Parathyroid adenoma (tissue), 2 donors: ENCODE data around the gene CAMK2B.

Experiments used
- H2AFZ ChIP-seq: fragments of 300-600 bp; sonication (generic); one replicate; pipeline ENCODE4 v1.7.0; 2017; ENCODE audit warnings: antibody characterized with exemption, mild to moderate bottlenecking
- H3K27ac ChIP-seq: fragments of 300-600 bp; sonication (generic); one replicate; pipeline ENCODE4 v1.7.0; 2017
- H3K27me3 ChIP-seq: fragments of 300-600 bp; sonication (generic); one replicate; pipeline ENCODE4 v1.7.0; 2017; ENCODE audit warnings: low read length; ENCODE audit not compliant: control insufficient read depth, insufficient read depth
- H3K36me3 ChIP-seq: fragments of 300-600 bp; sonication (generic); one replicate; pipeline ENCODE4 v1.7.0; 2017; ENCODE audit warnings: low read length; ENCODE audit not compliant: control insufficient read depth, insufficient read depth
- H3K4me1 ChIP-seq: fragments of 300-600 bp; sonication (generic); one replicate; pipeline ENCODE4 v1.7.0; 2017; ENCODE audit warnings: control low read depth
- H3K4me2 ChIP-seq: fragments of 300-600 bp; sonication (generic); one replicate; pipeline ENCODE4 v1.7.0; 2017; ENCODE audit warnings: low read length
- H3K4me3 ChIP-seq: fragments of 300-600 bp; sonication (generic); one replicate; pipeline ENCODE4 v1.7.0; 2017; ENCODE audit warnings: low read depth, low read length
- H3K79me2 ChIP-seq: fragments of 300-600 bp; sonication (generic); one replicate; pipeline ENCODE4 v1.7.0; 2017; ENCODE audit warnings: control low read depth
- H3K9ac ChIP-seq: fragments of 300-600 bp; sonication (generic); one replicate; pipeline ENCODE4 v1.7.0; 2017; ENCODE audit warnings: mild to moderate bottlenecking
- H3K9me3 ChIP-seq: fragments of 300-600 bp; sonication (generic); one replicate; pipeline ENCODE4 v1.7.0; 2017; ENCODE audit warnings: low read length; ENCODE audit not compliant: control insufficient read depth
- CTCF ChIP-seq: fragments of 300-600 bp; sonication (generic); IDR thresholded peaks from one replicate; pipeline ENCODE4 v1.7.0; 2017; ENCODE audit warnings: antibody characterized with exemption, mild to moderate bottlenecking
- donor health status: primary hyperparathyroidism.

The CAMK2B gene

GRCh38 chr7:44218418-44219201 is 106.8 kb downstream of the CAMK2B start:
- peaks cover 4% of the 10 kb centered on the region for H3K4me1 ChIP-seq
- H3K36me3 ChIP-seq: no peaks in the 10 kb centered on the region
- no peak overlapping the region for H3K4me2 ChIP-seq
- no peak overlapping the region for H3K27ac ChIP-seq
- no peak for TF ChIP-seq CTCF
- no peak overlapping the region for H3K9ac ChIP-seq
- no peaks in the 10 kb centered on the region for H3K9me3 ChIP-seq
- H3K79me2 ChIP-seq: no peaks in the 10 kb centered on the region
- no peak overlapping the region for H3K4me3 ChIP-seq
- no peak overlapping the region for H2AFZ ChIP-seq
- no peaks in the 10 kb centered on the region for H3K27me3 ChIP-seq

- Histone ChIP-seq H3K4me1 (peaks cover 4% of the 10 kb centered on the region), H3K9me3 (no peaks in the 10 kb centered on the region), H3K4me3 (no peak overlapping the region), H3K9ac (no peak overlapping the region), H3K4me2 (no peak overlapping the region), H3K36me3 (no peaks in the 10 kb centered on the region), H3K27ac (no peak overlapping the region), H3K79me2 (no peaks in the 10 kb centered on the region), H3K27me3 (no peaks in the 10 kb centered on the region), H2AFZ (no peak overlapping the region)
- no peak for TF ChIP-seq CTCF
Observed at GRCh38 chr7:44217852-44218402, 107.5 kb downstream of the CAMK2B start.

- H3K9ac ChIP-seq: no peak overlapping the region
- H3K79me2 ChIP-seq: no peaks in the 10 kb centered on the region
- H2AFZ ChIP-seq: no peak overlapping the region
- H3K27me3 ChIP-seq: no peaks in the 10 kb centered on the region
- no peaks in the 10 kb centered on the region for H3K9me3 ChIP-seq
- no peaks in the 10 kb centered on the region for H3K36me3 ChIP-seq
- no peak for TF ChIP-seq CTCF
- no peak overlapping the region for H3K4me3 ChIP-seq
- no peak overlapping the region for H3K27ac ChIP-seq
- no peak overlapping the region for H3K4me2 ChIP-seq
- peaks cover 4% of the 10 kb centered on the region for H3K4me1 ChIP-seq
Observed at GRCh38 chr7:44217223-44217714, 108.1 kb downstream of the CAMK2B start.

- no peaks in the 10 kb centered on the region for H3K36me3 ChIP-seq
- no peak overlapping the region for H3K27ac ChIP-seq
- no peaks in the 10 kb centered on the region for H3K9me3 ChIP-seq
- peaks cover 4% of the 10 kb centered on the region for H3K4me1 ChIP-seq
- H3K27me3 ChIP-seq: no peaks in the 10 kb centered on the region
- H3K79me2 ChIP-seq: no peaks in the 10 kb centered on the region
- H3K9ac ChIP-seq: no peak overlapping the region
- H3K4me3 ChIP-seq: no peak overlapping the region
- no peak for TF ChIP-seq CTCF
- no peak overlapping the region for H3K4me2 ChIP-seq
- H2AFZ ChIP-seq: no peak overlapping the region
Observed at GRCh38 chr7:44216521-44217222, 108.7 kb downstream of the CAMK2B start.
